GM11168 (cell line): ENCODE measurements around the gene GTPBP1.

Experiments used
- in situ Hi-C: fragments of 300-500 bp; cut with MboI; formaldehyde crosslinking; loops from one replicate; pipeline ENCODE4 v1.12.0; 2022; ENCODE audit warnings: low sequenced_read_pairs; ENCODE audit not compliant: unreplicated experiment

The GTPBP1 gene

GRCh38 chr22:38705235-38706100 is at the start of gene GTPBP1:
TSS of gene GTPBP1 (plus strand) at chr22:38705944. CDS start at chr22:38705956, 12 bp downstream.
- in situ Hi-C loops, result no loop called here

- in situ Hi-C loops, result no loop called here
Measured at GRCh38 chr22:38656256-38657044, 49.3 kb upstream of the GTPBP1 start, which contains the start of the genes CBY1 and FAM227A. TSS of gene CBY1 (plus strand) at chr22:38656638. CDS start at chr22:38668055, 11,417 bp downstream. TSS of gene FAM227A (minus strand) at chr22:38656392. CDS start at chr22:38650168, 6,224 bp downstream.

GRCh38 chr22:38657045-38657909 is 48.5 kb upstream of the GTPBP1 start:
- in situ Hi-C loops, result no loop called here

- in situ Hi-C loops, result no loop called here
Measured at GRCh38 chr22:38674888-38675287, 30.9 kb upstream of the GTPBP1 start.

- in situ Hi-C loops, result no loop called here
Measured at GRCh38 chr22:38675833-38676232, 29.9 kb upstream of the GTPBP1 start.

- in situ Hi-C loops, result no loop called here
Measured at GRCh38 chr22:38681582-38682335, 24.0 kb upstream of the GTPBP1 start, which contains the start of gene TOMM22. TSS of gene TOMM22 (plus strand) at chr22:38681957. CDS start at chr22:38681979, 22 bp downstream.

- in situ Hi-C loops, result no loop called here
Measured at GRCh38 chr22:38684895-38685294, 20.8 kb upstream of the GTPBP1 start.

GRCh38 chr22:38685761-38686160 is 20.0 kb upstream of the GTPBP1 start:
- in situ Hi-C loops, result no loop called here

- in situ Hi-C loops, result no loop called here
Measured at GRCh38 chr22:38689651-38690050, 16.1 kb upstream of the GTPBP1 start.

GRCh38 chr22:38694049-38694448 is 11.7 kb upstream of the GTPBP1 start:
- in situ Hi-C loops, result no loop called here

- in situ Hi-C loops, result no loop called here
Measured at GRCh38 chr22:38694940-38695339, 10.8 kb upstream of the GTPBP1 start.

- in situ Hi-C loops, result no loop called here
Measured at GRCh38 chr22:38696606-38697424, 8.9 kb upstream of the GTPBP1 start.

GRCh38 chr22:38697425-38698089 is 8.2 kb upstream of the GTPBP1 start:
- in situ Hi-C loops, result no loop called here

- in situ Hi-C loops, result no loop called here
Measured at GRCh38 chr22:38698407-38699094, 7.2 kb upstream of the GTPBP1 start.

GRCh38 chr22:38699143-38699542 is 6.6 kb upstream of the GTPBP1 start:
- in situ Hi-C loops, result no loop called here

GRCh38 chr22:38699784-38700183 is 6.0 kb upstream of the GTPBP1 start:
- in situ Hi-C loops, result no loop called here

- in situ Hi-C loops, result no loop called here
Measured at GRCh38 chr22:38700270-38700788, 5.4 kb upstream of the GTPBP1 start.
